ENCODE results near the gene SBSN.
"Not testable (repeated sequence)": the region's sequence is repeated elsewhere in the genome, so short reads cannot be mapped to it uniquely, and the experiment has no call there.

SBSN gene

GRCh38 chr19:35507561-35507960 lies 20.6 kb downstream of the SBSN start:
- no peak for DNase-seq (ENCODE audit: low read depth, low spot score)

- DNase-seq (ENCODE audit: low read depth, low spot score) = no peak
These were observed 22.1 kb downstream of the SBSN start for GRCh38 chr19:35506011-35506410.

- DNase-seq (ENCODE audit: low read depth, low spot score) = no peak
These were observed 25.4 kb downstream of the SBSN start for GRCh38 chr19:35502751-35503150.

- no peak for DNase-seq (ENCODE audit: low read depth, low spot score)
These were observed 26.4 kb downstream of the SBSN start for GRCh38 chr19:35501684-35502083.

GRCh38 chr19:35500611-35501010 lies 27.5 kb downstream of the SBSN start:
- DNase-seq (ENCODE audit: low read depth, low spot score) = no peak

GRCh38 chr19:35498984-35499527 lies 29.1 kb downstream of the SBSN start:
- DNase-seq (ENCODE audit: low read depth, low spot score) = no peak

GRCh38 chr19:35498220-35498619 lies 29.9 kb downstream of the SBSN start:
- DNase-seq (ENCODE audit: low read depth, low spot score) = no peak

- no peak for DNase-seq (ENCODE audit: low read depth, low spot score)
These were observed 30.7 kb downstream of the SBSN start for GRCh38 chr19:35497406-35497805.

- DNase-seq (ENCODE audit: low read depth, low spot score) = no peak
These were observed 32.7 kb downstream of the SBSN start for GRCh38 chr19:35495107-35496064.

- no peak for DNase-seq (ENCODE audit: low read depth, low spot score)
These were observed 34.1 kb downstream of the SBSN start for GRCh38 chr19:35493971-35494370.

- DNase-seq (ENCODE audit: low read depth, low spot score) = no peak
These were observed 36.2 kb downstream of the SBSN start for GRCh38 chr19:35491836-35492360.

- DNase-seq (ENCODE audit: low read depth, low spot score) = no peak
These were observed 37.7 kb downstream of the SBSN start, which contains the start of gene KRTDAP for GRCh38 chr19:35490364-35490763. Gene KRTDAP, minus strand, starts transcription at chr19:35490464. Its CDS starts 22 bp downstream, at chr19:35490442.

- DNase-seq (ENCODE audit: low read depth, low spot score) = no peak
These were observed 39.4 kb downstream of the SBSN start for GRCh38 chr19:35488677-35489076.

GRCh38 chr19:35487656-35488182 lies 40.4 kb downstream of the SBSN start:
- no peak for DNase-seq (ENCODE audit: low read depth, low spot score)

- DNase-seq (ENCODE audit: low read depth, low spot score) = no peak
These were observed 41.8 kb downstream of the SBSN start for GRCh38 chr19:35486268-35486708.

- DNase-seq (ENCODE audit: low read depth, low spot score) = no peak
These were observed 43.7 kb downstream of the SBSN start for GRCh38 chr19:35484252-35485036.

- DNase-seq (ENCODE audit: low read depth, low spot score) = no peak
These were observed 45.0 kb downstream of the SBSN start for GRCh38 chr19:35483089-35483488.

- DNase-seq (ENCODE audit: low read depth, low spot score) = no peak
These were observed 49.1 kb downstream of the SBSN start for GRCh38 chr19:35478794-35479677.

GRCh38 chr19:35476149-35476548 lies 52.0 kb downstream of the SBSN start:
- no peak for DNase-seq (ENCODE audit: low read depth, low spot score)

GRCh38 chr19:35474594-35474993 lies 53.5 kb downstream of the SBSN start:
- DNase-seq (ENCODE audit: low read depth, low spot score) = not testable (repeated sequence)

GRCh38 chr19:35474104-35474503 lies 54.0 kb downstream of the SBSN start:
- DNase-seq (ENCODE audit: low read depth, low spot score) = no peak
